NCI-H2196 (cell line): ENCODE data around the gene PDE6A.
"Not testable (repeated sequence)": the region's sequence is repeated elsewhere in the genome, so short reads cannot be mapped to it uniquely, and the experiment has no call there.

ENCODE experiments used
- DNase-seq: peaks from one replicate; lab custom pipeline; 2025; ENCODE audit not compliant: unreplicated experiment; lab: John Stamatoyannopoulos, UW

The PDE6A gene

GRCh38 chr5:149953436-149954121 is 9.0 kb upstream of the PDE6A start:
- DNase-seq = no peak

- no peak for DNase-seq
Observed at GRCh38 chr5:149951138-149951749, 6.7 kb upstream of the PDE6A start.

- no peak for DNase-seq
Observed at GRCh38 chr5:149948993-149949392, 4.4 kb upstream of the PDE6A start.

DNA sequence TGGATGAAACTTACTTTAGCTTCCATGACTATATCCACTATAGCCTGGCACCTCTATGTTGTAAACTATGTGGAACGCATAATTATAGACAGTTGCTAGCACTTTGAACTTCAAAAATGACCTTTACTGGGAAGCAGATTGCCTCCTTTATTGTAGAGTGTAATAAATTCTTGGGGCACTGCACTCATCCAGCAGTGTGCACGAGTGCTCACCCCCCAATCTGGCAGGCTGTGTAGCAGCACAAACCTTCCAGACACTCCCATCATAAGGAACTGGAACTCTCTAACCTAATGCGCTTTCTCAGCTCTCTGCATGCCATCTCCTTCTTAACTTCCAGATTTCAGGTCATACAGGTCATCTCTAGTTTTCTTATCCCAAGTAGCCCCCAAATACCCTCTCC is 1.5 kb upstream of the PDE6A start:
- DNase-seq = no peak

DNA sequence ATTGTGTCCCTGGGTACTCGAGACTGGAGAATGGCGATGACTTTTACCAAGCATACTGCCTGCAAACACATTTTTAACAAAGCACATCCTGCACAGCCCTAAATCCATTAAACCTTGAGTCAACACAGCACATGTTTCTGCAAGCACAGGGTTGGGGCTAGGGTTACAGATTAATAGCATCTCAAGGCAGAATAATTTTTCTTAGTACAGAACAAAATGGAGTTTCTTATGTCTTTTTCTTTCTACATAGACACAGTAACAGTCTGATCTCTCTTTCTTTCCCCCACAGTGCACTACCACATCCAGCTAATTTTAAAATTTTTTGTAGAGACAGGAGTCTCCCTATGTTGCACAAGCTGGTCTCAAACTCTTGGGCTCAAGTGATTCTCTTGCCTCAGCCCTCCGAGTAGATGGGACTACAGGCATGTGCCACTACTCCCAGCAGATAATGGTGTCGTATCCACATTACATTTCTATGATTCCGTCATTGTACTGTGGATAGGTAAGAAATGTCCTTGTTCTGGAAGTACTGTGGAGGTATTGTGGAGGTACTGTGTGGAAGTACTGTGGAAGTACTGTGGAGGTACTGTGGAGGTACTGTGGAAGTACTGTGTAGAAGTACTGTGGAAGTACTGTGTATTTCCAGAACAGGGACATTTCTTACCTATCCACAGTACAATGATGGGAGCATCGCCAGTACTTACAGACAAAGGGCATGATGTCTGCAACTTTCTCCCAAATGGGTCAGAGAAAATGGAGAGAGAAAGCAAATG is 1.2 kb downstream of the PDE6A start:
- not testable (repeated sequence) for DNase-seq

DNA sequence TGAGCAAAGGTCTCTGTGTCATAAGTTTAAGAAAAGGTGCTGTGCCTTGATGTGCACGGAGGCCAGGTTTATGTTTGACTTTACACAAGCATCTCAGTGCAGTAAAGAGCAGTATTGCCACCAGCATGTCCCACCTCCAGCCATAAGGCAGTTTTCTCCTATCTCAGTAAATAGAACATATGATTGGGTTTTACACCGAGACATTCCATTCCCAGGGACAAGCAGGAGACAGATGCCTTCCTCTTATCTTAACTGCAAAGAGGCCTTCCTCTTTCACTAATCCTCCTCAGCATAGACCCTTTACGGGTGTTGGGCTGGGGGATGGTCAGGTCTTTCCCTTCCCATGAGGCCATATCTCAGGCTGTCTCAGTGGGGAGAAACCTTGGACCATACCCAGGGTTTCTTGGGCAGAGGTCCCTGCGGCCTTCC is 1.8 kb downstream of the PDE6A start:
- not testable (repeated sequence) for DNase-seq

DNA sequence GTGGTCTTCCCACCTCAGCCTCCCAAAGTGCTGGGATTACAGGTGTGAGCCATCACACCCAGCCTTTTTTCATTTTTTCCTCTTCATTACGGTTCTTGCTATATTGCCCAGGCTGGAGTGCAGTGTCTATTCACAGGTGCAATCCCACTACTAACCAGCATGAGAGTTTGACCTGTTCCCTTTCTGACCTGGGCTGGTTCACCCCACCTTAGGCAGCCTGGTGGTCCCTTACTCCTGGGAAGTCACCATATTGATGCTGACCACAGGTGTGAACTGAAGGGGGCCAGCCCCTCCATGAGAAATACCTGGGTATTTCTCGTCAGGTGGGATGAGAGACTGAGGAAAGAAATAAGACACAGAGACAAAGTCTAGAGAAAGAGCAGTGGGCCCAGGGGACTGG is 2.4 kb downstream of the PDE6A start:
- DNase-seq = no peak

GRCh38 chr5:149941795-149942194 is 2.8 kb downstream of the PDE6A start:
- DNase-seq = no peak

GRCh38 chr5:149940941-149941644 is 3.5 kb downstream of the PDE6A start:
- DNase-seq = no peak

DNA sequence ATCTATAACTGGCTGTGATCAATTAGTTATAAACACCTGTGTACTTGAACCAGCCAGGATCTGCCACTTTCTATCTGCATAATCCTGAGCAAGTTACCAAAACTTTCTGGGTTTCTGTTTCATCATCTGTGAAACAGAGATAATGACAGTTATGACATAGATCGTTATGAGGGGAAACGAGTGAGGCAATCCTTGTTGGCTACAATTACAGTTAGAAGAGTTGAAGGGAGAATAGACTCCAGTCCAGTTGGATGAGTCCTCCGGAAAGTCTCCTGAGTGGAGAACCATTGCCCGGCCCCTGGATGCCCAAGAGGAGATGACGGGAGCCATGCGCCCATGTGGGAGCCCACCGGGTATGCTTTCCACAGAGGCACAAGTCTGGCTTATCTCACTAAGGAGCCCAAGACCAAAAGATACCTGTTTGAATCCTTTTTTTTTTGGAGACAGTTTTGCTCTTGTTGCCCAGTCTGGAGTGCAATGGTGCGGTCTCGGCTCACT is 4.5 kb downstream of the PDE6A start:
- no peak for DNase-seq

DNA sequence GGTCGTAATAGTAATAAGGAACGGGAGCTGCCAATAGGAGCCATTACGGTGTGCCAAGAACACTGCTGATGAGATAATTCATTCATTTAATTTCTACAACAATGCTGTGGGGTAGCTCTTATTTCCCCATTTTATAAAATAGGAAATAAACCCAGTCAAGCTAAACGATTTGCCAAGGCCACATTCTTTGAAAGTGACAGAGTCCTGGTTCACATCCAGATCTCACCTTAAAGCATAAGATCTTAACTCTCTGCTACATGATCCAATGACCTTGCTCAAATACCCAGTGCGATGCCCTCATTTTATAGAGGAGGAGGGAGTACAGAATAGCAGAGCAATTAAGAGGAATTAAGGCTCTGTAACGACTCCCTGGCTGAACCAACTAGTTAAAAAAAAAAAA is 5.0 kb downstream of the PDE6A start:
- DNase-seq = no peak

DNA sequence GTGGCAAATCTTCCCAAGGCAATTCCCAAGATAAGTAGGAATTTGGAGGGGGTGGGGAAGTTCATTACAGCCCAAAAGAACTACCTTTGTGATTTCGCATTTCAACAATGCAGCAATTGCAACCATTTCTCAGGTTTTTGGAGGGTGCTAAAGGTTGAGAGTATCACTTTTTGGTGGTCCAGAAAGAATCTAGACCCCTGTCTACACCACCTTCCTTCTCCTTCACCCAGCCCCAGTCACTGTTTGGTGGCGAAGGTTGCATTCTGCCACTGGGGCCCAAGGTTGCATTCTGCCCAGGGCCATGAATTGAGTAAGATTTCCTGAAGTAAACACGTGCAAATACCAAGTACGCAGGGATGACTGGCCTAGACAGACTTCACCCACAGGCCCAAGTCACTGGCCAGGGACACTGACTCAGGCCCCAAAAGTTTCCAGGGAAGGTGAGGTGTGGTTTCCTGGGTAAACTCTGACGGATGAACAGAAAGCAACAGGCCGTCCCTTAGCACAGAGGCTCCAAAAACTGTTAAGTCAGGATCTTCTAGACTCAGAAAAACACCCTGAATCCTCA is 5.7 kb downstream of the PDE6A start:
- no peak for DNase-seq

GRCh38 chr5:149938279-149938678 is 6.3 kb downstream of the PDE6A start:
- peak; percentile 27 for DNase-seq

DNA sequence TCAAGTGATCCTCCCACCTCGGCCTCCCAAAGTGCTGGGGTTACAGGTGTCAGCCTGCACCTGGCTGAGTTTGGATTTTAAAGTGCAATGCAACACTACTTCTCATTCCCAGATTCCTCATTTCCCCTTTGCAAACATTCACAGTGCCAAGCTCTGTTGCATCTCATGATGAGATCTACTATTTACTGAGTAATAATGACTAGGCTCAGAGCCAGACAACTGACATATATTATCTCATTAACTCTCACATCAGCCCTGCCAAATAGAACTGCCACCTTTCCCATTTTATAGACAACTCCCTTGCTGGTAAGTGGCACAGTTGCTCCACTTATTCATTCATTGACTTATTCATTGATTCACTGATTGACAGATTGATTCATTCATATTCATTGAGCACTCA is 7.0 kb downstream of the PDE6A start:
- DNase-seq = peak; percentile 91

GRCh38 chr5:149936700-149937091 is 7.9 kb downstream of the PDE6A start:
- no peak for DNase-seq

- no peak for DNase-seq
Observed at GRCh38 chr5:149936044-149936699, 8.4 kb downstream of the PDE6A start.

DNA sequence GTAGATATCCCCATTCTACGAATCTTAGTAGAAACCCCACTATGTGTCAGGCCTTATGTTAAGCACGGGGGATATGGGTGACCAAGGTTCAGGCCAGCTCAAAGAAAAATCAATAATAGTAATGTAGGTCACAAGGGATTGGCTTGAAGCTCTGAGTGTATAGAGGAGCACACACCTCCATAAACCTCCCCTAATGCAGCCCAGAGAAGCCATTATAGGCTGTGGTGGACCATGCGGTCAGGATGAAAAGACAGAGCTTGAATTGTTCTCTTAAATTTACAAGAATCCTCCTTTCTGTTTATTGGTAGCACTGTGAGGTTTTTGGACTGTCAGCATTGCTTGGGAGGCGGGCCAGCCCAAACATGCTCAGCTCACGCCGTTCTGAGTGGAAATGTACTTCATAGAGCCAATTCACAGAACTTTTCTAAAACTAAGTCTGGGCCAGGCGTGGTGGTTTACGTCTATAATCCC is 9.1 kb downstream of the PDE6A start:
- no peak for DNase-seq

DNA sequence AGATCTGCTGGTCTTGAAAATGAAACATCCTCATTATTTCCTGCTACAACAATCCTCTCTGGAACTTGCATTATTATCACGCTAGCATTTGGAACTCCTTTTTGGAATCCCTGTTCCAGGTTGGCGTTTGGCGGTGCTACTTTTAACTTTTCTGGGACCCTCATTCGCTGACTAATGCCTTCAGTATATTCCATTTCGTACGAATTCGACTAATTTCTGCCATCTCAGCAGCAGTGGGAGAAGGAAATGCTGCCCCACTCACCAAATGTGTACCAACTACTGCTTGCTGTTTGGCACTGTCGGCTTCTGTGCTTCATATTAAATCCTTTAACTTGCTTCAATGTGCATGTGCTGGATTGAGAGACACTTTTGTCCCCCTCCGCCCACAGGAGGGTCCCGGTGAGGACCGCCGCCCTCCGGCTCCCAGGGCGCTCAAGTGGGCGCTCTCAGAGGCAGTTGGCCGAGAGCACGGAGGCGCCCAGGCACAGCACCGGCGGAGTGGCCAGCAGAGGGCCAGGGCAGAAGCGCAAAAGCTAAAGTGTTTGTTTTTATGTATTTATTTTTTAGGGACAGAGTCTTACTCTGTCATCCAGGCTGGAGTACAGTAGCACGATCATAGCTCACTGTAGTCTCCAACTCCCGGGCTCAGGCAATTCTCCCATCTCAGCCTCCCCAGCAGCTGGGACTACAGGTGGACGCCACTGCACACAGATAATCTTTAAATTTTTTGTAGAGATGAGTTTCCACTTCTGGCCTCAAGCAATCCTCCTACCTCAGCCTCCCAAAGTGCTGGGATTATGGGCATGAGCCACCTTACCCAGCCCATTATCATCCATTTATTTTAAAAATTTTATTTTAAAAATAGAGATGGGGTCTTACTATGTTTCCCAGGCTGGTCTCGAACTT is 11.9 kb downstream of the PDE6A start:
- no peak for DNase-seq

DNA sequence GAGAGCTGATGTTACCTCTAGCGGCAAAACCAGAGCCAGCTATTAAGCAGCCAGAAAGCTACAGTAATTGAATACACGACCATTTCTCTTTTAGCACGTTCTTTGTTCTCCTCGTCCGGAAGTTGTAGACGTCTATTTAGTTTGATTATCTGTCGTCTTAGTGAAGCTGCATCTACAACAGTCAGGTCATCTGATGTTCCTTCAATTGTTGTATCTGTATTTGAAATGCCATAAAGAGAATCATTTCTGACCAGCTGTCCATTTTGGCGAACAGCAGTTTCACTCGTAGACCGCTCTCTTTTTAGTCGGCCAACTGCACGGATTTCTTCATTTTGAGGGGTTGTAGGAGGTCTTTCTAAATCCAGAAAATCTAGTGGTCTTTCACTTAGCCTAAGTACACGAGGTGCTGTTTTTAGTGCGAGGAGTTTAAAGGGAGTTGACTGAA is 12.6 kb downstream of the PDE6A start:
- DNase-seq = no peak
